ENCODE results near the gene ARFGAP2.

DNA sequence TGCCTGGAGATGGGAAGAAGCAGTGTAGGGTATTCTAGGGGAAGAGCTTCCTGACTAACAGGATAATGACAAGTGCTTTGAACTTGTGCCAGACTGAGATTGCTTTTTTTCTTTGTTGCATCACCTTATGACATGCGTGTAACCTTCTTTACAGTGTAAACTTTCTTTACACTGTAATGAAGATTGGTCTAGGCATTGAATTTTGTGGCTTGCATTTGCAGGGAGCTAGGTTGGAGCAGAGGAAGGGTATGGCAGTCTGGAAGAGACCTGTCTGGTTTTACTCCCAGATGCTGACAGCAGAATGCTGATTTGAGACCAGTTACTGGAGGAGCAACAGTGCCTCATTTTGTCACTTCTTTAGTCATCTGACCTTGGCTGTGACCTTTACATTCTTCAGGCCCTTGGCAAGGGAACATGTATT, 43.7 kb upstream of the ARFGAP2 start:
- TF ChIP-seq, protein P1, sequence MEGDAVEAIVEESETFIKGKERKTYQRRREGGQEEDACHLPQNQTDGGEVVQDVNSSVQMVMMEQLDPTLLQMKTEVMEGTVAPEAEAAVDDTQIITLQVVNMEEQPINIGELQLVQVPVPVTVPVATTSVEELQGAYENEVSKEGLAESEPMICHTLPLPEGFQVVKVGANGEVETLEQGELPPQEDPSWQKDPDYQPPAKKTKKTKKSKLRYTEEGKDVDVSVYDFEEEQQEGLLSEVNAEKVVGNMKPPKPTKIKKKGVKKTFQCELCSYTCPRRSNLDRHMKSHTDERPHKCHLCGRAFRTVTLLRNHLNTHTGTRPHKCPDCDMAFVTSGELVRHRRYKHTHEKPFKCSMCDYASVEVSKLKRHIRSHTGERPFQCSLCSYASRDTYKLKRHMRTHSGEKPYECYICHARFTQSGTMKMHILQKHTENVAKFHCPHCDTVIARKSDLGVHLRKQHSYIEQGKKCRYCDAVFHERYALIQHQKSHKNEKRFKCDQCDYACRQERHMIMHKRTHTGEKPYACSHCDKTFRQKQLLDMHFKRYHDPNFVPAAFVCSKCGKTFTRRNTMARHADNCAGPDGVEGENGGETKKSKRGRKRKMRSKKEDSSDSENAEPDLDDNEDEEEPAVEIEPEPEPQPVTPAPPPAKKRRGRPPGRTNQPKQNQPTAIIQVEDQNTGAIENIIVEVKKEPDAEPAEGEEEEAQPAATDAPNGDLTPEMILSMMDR (IDR thresholded peaks at IDR 0.05), result no peak
- TF ChIP-seq POLR2A (IDR thresholded peaks at IDR 0.05; ENCODE audit: low read depth) (no peak), POLR2AphosphoS5 (IDR thresholded peaks at IDR 0.05) (no peak)
